ENCODE measurements around the gene PRPF8. TPM values are rescaled to one million over a fixed set of nuclear protein-coding genes. Genes with fewer than 3 reads are reported as not detected.

The PRPF8 gene
- polyA plus RNA-seq, 1 of the 3 experiments (the other 2 are of a cell fraction) = 149 TPM

DNA sequence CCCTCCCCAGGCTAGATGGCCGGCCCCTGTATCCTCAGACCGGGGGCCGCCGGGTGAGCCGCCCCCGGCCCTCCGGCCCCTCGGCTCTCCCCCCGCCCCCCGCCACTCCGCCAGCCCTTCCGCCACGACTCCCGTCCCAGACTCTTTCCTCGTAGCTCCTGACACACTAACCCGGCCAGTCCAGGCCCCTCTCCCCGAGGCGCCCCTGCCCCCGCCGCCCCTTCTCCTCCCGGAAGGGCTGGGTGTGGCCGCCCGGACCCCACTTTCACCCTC, 31.1 kb upstream of the PRPF8 start:
- Histone ChIP-seq H3K9me3 (no peaks in the 10 kb centered on the region), H3K4me1 (ENCODE audit: control insufficient read depth in 1 of 2, insufficient read depth in 2 of 2, low read depth in 1 of 2, low read length in 1 of 2) (peaks cover 16 to 31% of the 10 kb centered on the region in 2 experiments; a peak in 3 of 4 replicates), H3K4me2 (peak overlapping the region; percentile 99), H3K27ac (ENCODE audit: low read depth in 2 of 2, low read length in 1 of 2) (peak overlapping the region; percentile 81 to 98), H4K20me1 (ENCODE audit: insufficient read depth) (peaks cover 45% of the 10 kb centered on the region), H3K4me3 (ENCODE audit: low read depth in 2 of 2, low read length in 1 of 2) (peak overlapping the region; percentile 77 to 95), H3K27me3 (ENCODE audit: insufficient read depth) (no peaks in the 10 kb centered on the region), H3K9me2 (no peaks in the 10 kb centered on the region), H3K9ac (peak overlapping the region; percentile 98), H3K79me2 (ENCODE audit: insufficient read depth) (peaks cover 61% of the 10 kb centered on the region), H3F3A (replicated peaks; ENCODE audit: insufficient read depth) (peaks cover 56% of the 10 kb centered on the region), H2AFZ (ENCODE audit: low read depth) (no peak overlapping the region), H3K36me3 (replicated peaks in 1 of 2; ENCODE audit: control insufficient read depth in 1 of 2, insufficient read depth in 2 of 2, low read length in 1 of 2) (peaks cover 26 to 31% of the 10 kb centered on the region in 2 experiments)
- WGBS (ENCODE audit: low lambda C conversion rate) = 0% methylated on average over 14 of the region's 23 CpGs
- CTCF ChIA-PET = interaction anchor here (0.7 to 8.4 kb wide), 5 partner anchors 8 to 141 kb away, joined by 3 to 112 read pairs (median 3); no protein-coding TSS in a partner anchor
- TF ChIP-seq EZH2phosphoT487 (IDR thresholded peaks at IDR 0.05; ENCODE audit: borderline replicate concordance, low read depth) (no peak), SMC3 (IDR thresholded peaks at IDR 0.05; ENCODE audit: low read depth, low read length) (no peak), NFIC (IDR thresholded peaks at IDR 0.05; ENCODE audit: borderline replicate concordance) (no peak)
- DNase-seq = no peak
- POLR2A ChIA-PET = interaction anchor here (0.6 to 3.6 kb wide), 4 partner anchors 9 to 344 kb away, joined by 3 to 24 read pairs (median 3); partner anchors contain the start of genes SERPINF1 and WDR81

DNA sequence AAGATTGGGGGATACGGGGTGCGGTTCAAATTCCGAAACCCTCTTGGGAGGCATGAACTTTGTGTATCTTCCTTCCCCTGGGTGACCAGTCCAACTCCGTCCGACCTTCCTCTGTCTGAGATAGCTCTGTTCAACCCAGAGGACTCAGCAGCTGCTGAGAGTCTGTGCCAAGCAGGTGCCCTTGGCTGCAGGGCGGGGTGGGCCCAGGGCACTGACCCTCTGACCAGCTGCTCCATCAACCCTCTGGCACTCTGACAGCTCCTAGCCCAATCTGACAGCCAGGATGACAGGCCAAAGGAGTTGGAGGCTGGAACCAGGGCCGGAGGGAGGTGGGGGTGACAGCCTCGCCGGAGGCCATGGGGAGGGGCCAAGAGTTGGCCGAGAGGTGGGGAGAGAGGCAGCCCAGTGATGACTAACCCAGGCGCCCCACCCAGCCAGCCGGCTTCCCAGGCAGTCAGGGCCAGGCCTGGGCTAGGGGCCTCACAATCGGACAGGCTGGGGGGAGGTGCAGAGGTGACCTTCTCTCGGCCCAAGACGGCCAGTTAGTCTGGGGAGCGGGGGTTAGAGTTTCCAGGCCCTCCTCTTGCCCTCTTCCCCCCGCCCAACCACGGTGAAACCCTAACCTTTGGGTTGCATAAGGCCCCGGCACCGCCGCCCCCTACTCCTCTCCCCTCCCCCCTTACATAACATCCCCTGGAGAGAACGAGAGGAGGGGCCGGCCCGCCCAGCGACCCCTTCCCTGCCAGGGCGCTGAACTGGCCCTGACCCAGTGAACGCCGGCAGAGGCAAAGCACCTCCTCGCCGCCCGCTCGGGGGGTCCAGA, 30.5 kb upstream of the PRPF8 start:
- H2AFZ ChIP-seq (ENCODE audit: low read depth) = no peak overlapping the region
- ChIA-PET CTCF (interaction anchor here (0.7 to 8.4 kb wide), 5 partner anchors 8 to 127 kb away, joined by 3 to 112 read pairs (median 3); no protein-coding TSS in a partner anchor), POLR2A (interaction anchor here (0.5 to 0.6 kb wide), 3 partner anchors 13 to 343 kb away, joined by 3 read pairs; no protein-coding TSS in a partner anchor)
- TF ChIP-seq TCF12 (IDR thresholded peaks at IDR 0.05) = 0 out of 2 replicates have a peak, but pooled peaks have one; percentile 19
- TF ChIP-seq SIN3A (IDR thresholded peaks at IDR 0.05; ENCODE audit: borderline replicate concordance, low read depth, low read length) = peak; percentile 92
- peak; percentile 60 for TF ChIP-seq MAX (IDR thresholded peaks at IDR 0.05; ENCODE audit: low read depth)
- TF ChIP-seq, protein P1, sequence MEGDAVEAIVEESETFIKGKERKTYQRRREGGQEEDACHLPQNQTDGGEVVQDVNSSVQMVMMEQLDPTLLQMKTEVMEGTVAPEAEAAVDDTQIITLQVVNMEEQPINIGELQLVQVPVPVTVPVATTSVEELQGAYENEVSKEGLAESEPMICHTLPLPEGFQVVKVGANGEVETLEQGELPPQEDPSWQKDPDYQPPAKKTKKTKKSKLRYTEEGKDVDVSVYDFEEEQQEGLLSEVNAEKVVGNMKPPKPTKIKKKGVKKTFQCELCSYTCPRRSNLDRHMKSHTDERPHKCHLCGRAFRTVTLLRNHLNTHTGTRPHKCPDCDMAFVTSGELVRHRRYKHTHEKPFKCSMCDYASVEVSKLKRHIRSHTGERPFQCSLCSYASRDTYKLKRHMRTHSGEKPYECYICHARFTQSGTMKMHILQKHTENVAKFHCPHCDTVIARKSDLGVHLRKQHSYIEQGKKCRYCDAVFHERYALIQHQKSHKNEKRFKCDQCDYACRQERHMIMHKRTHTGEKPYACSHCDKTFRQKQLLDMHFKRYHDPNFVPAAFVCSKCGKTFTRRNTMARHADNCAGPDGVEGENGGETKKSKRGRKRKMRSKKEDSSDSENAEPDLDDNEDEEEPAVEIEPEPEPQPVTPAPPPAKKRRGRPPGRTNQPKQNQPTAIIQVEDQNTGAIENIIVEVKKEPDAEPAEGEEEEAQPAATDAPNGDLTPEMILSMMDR (IDR thresholded peaks at IDR 0.05) = no peak
- TF ChIP-seq GABPA (IDR thresholded peaks at IDR 0.05; ENCODE audit: low read depth) = 0 out of 2 replicates have a peak, but pooled peaks have one; percentile 14
- TF ChIP-seq JUND (IDR thresholded peaks at IDR 0.05) = peak; percentile 64
- TF ChIP-seq, protein P2, sequence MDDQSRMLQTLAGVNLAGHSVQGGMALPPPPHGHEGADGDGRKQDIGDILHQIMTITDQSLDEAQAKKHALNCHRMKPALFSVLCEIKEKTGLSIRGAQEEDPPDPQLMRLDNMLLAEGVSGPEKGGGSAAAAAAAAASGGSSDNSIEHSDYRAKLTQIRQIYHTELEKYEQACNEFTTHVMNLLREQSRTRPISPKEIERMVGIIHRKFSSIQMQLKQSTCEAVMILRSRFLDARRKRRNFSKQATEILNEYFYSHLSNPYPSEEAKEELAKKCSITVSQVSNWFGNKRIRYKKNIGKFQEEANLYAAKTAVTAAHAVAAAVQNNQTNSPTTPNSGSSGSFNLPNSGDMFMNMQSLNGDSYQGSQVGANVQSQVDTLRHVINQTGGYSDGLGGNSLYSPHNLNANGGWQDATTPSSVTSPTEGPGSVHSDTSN (IDR thresholded peaks at IDR 0.05) = peak; percentile 34; the same call in 1 of the 2 replicates
- TF ChIP-seq YY1 (IDR thresholded peaks at IDR 0.05; ENCODE audit: low read depth) = no peak
- no peak for TF ChIP-seq RFX5 (IDR thresholded peaks at IDR 0.05; ENCODE audit: low read length)
- peak; percentile 71; the same call in 1 of the 2 replicates for TF ChIP-seq FOSL2 (IDR thresholded peaks at IDR 0.05; ENCODE audit: borderline replicate concordance, low read depth)
- TF ChIP-seq NRF1 (IDR thresholded peaks at IDR 0.05; ENCODE audit: low read depth, low read length) = no peak
- TF ChIP-seq POLR2AphosphoS5 (IDR thresholded peaks at IDR 0.05; ENCODE audit: low read depth, low read length) = peak; percentile 61; the same call in 1 of the 2 replicates
- TF ChIP-seq TAF1 (IDR thresholded peaks at IDR 0.05; ENCODE audit: borderline replicate concordance, low read depth, low read length) = peak; percentile 75
- TF ChIP-seq NFIC (IDR thresholded peaks at IDR 0.05; ENCODE audit: borderline replicate concordance) = peak; percentile 46; the same call in 1 of the 2 replicates
- peak overlapping the region; percentile 81 to 98 for H3K27ac ChIP-seq (ENCODE audit: low read depth in 2 of 2, low read length in 1 of 2)
- WGBS (ENCODE audit: low lambda C conversion rate) = 6% methylated on average over 17 of the region's 32 CpGs
- H3F3A ChIP-seq (replicated peaks; ENCODE audit: insufficient read depth) = peaks cover 56% of the 10 kb centered on the region
- DNase-seq = peak; percentile 62
- peaks cover 48% of the 10 kb centered on the region for H4K20me1 ChIP-seq (ENCODE audit: insufficient read depth)
- H3K36me3 ChIP-seq (replicated peaks in 1 of 2; ENCODE audit: control insufficient read depth in 1 of 2, insufficient read depth in 2 of 2, low read length in 1 of 2) = peaks cover 26 to 31% of the 10 kb centered on the region in 2 experiments
- H3K9me2 ChIP-seq = no peaks in the 10 kb centered on the region
- peaks cover 19 to 31% of the 10 kb centered on the region in 2 experiments; a peak in 3 of 4 replicates for H3K4me1 ChIP-seq (ENCODE audit: control insufficient read depth in 1 of 2, insufficient read depth in 2 of 2, low read depth in 1 of 2, low read length in 1 of 2)
- no peaks in the 10 kb centered on the region for H3K27me3 ChIP-seq (ENCODE audit: insufficient read depth)
- H3K4me3 ChIP-seq (ENCODE audit: low read depth in 2 of 2, low read length in 1 of 2) = peak overlapping the region; percentile 77 to 95
- H3K9me3 ChIP-seq = no peaks in the 10 kb centered on the region
- peaks cover 64% of the 10 kb centered on the region for H3K79me2 ChIP-seq (ENCODE audit: insufficient read depth)
- H3K9ac ChIP-seq = peak overlapping the region; percentile 98
- peak overlapping the region; percentile 99 for H3K4me2 ChIP-seq
